Transverse colon (tissue), 4 donors: Measurements from ENCODE around the gene CDH12. TPM values are rescaled to one million over a fixed set of nuclear protein-coding genes. Genes with fewer than 3 reads are reported as not detected.

Experiments
- DNase-seq: peaks from one replicate; pipeline ENCODE4 v3.0.0-alpha.2; 2019
- H3K27ac ChIP-seq, 4 donors: fragments of 200-600 bp; sonication (generic); 2 replicates each; pipeline ENCODE4 v1.5.1; 2016 to 2018; ENCODE audit warnings: inconsistent platforms in 4 of 4
- H3K27me3 ChIP-seq: fragments of 200-600 bp; sonication (generic); 2 replicates; pipeline ENCODE4 v1.5.1; 2017; ENCODE audit warnings: inconsistent platforms
- H3K36me3 ChIP-seq, 4 donors: fragments of 200-600 bp; sonication (generic); 2 replicates each; pipeline ENCODE4 v1.5.1; 2017 to 2019; ENCODE audit warnings: inconsistent platforms in 4 of 4
- H3K4me1 ChIP-seq, 4 donors: fragments of 200-600 bp; sonication (generic); 2 replicates each; pipeline ENCODE4 v1.5.1; 2017 to 2020; ENCODE audit warnings: inconsistent platforms in 4 of 4
- H3K4me3 ChIP-seq, 4 donors: fragments of 200-600 bp; sonication (generic); 1 replicate in 1 of 4; 2 replicates in 3 of 4; pipeline versions ENCODE4 v1.5.1 to v1.6.1; 2017 to 2019; ENCODE audit warnings: inconsistent platforms in 4 of 4
- H3K9me3 ChIP-seq, 2 donors: fragments of 200-600 bp; sonication (generic); 2 replicates each; pipeline ENCODE4 v1.5.1; 2017 to 2019; ENCODE audit warnings: inconsistent platforms in 2 of 2
- EP300 ChIP-seq: sonication (generic); formaldehyde crosslinking; IDR thresholded peaks from one replicate; pipeline ENCODE4 v1.6.1; 2017; ENCODE audit warnings: antibody characterized with exemption, low read depth
- POLR2A ChIP-seq: fragments of 450-650 bp; IDR thresholded peaks from one replicate; pipeline ENCODE4 v1.6.1; 2016; ENCODE audit warnings: antibody characterized with exemption, mild to moderate bottlenecking, moderate library complexity
- POLR2AphosphoS5 ChIP-seq, 3 donors: sonication (generic); formaldehyde crosslinking; IDR thresholded peaks; one replicate each; pipeline ENCODE4 v1.6.1; 2016; ENCODE audit warnings: antibody characterized with exemption in 3 of 3
- WGBS, 2 donors: methylation state at CpG; one replicate each; pipeline ENCODE4 v1.1.5; 2018; ENCODE audit warnings: low coverage in 1 of 2; 5-methylcytosine and 5-hydroxymethylcytosine counted together
- in situ Hi-C, 4 donors: fragments of 200-750 bp; cut with MboI; loops; one replicate each; pipeline versions ENCODE4 v1.15.0 to v1.15.1; 2017; ENCODE audit warnings: low sequenced_read_pairs in 3 of 4, low pct_ligation_motif_present in 1 of 4, low pct_unique_long_range_greater_than_20kb in 1 of 4
- intact Hi-C: fragments of 100-400 bp; cut with DNase I; formaldehyde crosslinking; loops from one replicate; pipeline ENCODE4 v1.15.1; 2023; ENCODE audit warnings: low total_unique reads
- total RNA-seq, 4 donors: library from RNA; depleted of rRNA; stranded (reverse); fragments of >200 nt; gene quantifications; one replicate each; pipeline ENCODE4 v1.1.0, GENCODE V29; 2016
- TF ChIP-seq, protein P1 (sequence below), 5 experiments: fragments of 200-600 bp in 3 of 5; fragments of 450-650 bp in 2 of 5; sonication (generic) in 3 of 5; IDR thresholded peaks; 1 replicate in 2 of 5; 2 replicates in 3 of 5; pipeline ENCODE4 v1.5.1; 2016 to 2017; ENCODE audit warnings: antibody characterized with exemption in 5 of 5, inconsistent platforms in 3 of 5, mild to moderate bottlenecking in 2 of 5, moderate library complexity in 1 of 5

Gene CDH12
- total RNA-seq, 4 donors from 2014 or later: 0.14 TPM; not detected in 3

DNA sequence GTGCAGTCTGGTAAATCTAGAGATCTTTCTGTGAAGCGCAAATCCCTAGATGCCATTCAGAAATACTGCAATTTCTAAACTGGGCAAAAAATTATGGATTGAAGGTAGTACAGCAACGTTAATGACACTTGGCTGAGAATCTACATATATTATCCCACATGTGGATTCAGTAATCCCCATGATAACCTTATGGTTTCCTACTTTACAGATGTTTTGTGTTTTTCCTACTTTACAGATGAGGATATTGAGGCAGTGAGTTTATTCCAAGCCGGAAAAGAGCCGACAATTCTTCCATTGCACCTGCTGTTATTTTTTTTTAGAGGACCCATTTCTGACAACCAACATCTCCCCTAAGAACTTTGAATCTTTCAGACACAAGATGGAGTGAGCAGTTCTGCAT lies 796.5 kb downstream of the CDH12 start:
- intact Hi-C loops: no loop called here

DNA sequence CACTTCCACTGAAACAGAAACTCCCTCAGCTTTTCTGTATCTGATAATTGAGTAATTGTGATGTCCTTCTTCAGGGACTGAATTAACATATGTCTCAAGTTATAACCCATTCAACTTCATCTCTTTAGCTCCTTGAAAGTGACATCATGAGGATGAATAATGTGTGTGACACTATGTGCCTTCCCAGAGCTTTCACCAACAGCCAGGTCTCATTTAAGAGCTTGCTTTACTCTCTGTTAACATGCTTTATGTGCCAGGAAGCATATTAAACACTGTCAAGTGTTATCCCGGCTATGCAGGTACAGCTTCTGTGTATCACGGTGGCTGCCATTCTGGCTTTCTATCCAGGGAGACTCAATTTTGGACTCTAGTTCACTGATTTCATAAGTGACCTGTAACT lies 799.9 kb downstream of the CDH12 start:
- no peak for TF ChIP-seq EP300
- TF ChIP-seq, protein P1, sequence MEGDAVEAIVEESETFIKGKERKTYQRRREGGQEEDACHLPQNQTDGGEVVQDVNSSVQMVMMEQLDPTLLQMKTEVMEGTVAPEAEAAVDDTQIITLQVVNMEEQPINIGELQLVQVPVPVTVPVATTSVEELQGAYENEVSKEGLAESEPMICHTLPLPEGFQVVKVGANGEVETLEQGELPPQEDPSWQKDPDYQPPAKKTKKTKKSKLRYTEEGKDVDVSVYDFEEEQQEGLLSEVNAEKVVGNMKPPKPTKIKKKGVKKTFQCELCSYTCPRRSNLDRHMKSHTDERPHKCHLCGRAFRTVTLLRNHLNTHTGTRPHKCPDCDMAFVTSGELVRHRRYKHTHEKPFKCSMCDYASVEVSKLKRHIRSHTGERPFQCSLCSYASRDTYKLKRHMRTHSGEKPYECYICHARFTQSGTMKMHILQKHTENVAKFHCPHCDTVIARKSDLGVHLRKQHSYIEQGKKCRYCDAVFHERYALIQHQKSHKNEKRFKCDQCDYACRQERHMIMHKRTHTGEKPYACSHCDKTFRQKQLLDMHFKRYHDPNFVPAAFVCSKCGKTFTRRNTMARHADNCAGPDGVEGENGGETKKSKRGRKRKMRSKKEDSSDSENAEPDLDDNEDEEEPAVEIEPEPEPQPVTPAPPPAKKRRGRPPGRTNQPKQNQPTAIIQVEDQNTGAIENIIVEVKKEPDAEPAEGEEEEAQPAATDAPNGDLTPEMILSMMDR (IDR thresholded peaks at IDR 0.05): no peak
- no peak for TF ChIP-seq POLR2AphosphoS5 (IDR thresholded peaks at IDR 0.05)
- TF ChIP-seq POLR2A: no peak
- Histone ChIP-seq H3K36me3 (no peaks in the 10 kb centered on the region), H3K4me1 (no peaks in the 10 kb centered on the region), H3K9me3 (no peaks in the 10 kb centered on the region), H3K27me3 (no peaks in the 10 kb centered on the region), H3K27ac (no peak overlapping the region), H3K4me3 (no peak overlapping the region)
- in situ Hi-C loops: no loop called here
- 55% methylated on average over 2 of the region's 2 CpGs; no CpG with 5 or more reads in 1 of the 2 donors for WGBS, 2 donors
- intact Hi-C loops: no loop called here
- DNase-seq: no peak

More for the DNA sequence above, 796.5 kb downstream of the CDH12 start:
- DNase-seq: no peak
- TF ChIP-seq POLR2A (no peak), POLR2AphosphoS5 (IDR thresholded peaks at IDR 0.05) (no peak), EP300 (no peak)
- TF ChIP-seq, protein P1 (IDR thresholded peaks at IDR 0.05): no peak
- in situ Hi-C loops: no loop called here
- no peaks in the 10 kb centered on the region for H3K36me3 ChIP-seq
- no peaks in the 10 kb centered on the region for H3K4me1 ChIP-seq
- 77 to 85% methylated on average over 4 of the region's 4 CpGs for WGBS, 2 donors
- H3K27me3 ChIP-seq: no peaks in the 10 kb centered on the region
- H3K9me3 ChIP-seq: no peaks in the 10 kb centered on the region
- H3K27ac ChIP-seq: no peak overlapping the region
- no peak overlapping the region for H3K4me3 ChIP-seq

DNA sequence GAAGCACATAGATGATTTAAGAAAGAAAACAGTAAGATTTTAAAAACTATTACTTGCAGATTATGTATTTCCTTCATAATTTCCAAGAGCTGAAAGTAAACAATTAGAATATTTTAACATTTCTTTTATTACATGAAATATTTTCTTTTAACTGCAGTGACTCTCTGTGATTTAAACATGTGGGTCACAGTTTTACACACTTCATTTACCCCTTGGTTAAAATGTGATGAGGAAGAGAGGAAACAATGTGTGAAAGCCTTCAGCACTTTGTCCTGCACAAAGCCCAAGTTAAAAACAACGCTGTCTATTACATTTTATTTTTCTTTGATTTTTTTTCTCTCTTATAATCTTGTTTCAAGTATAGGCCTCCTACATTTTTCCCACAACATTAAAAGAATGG lies 801.3 kb downstream of the CDH12 start:
- intact Hi-C loops: no loop called here
- Histone ChIP-seq H3K36me3 (no peaks in the 10 kb centered on the region), H3K4me3 (no peak overlapping the region), H3K9me3 (no peaks in the 10 kb centered on the region), H3K27me3 (no peaks in the 10 kb centered on the region), H3K27ac (no peak overlapping the region), H3K4me1 (no peaks in the 10 kb centered on the region)
- in situ Hi-C loops: no loop called here
- no peak for DNase-seq
- TF ChIP-seq POLR2AphosphoS5 (IDR thresholded peaks at IDR 0.05): no peak
- TF ChIP-seq, protein P1 (IDR thresholded peaks at IDR 0.05): no peak
- TF ChIP-seq EP300: no peak
- no peak for TF ChIP-seq POLR2A
- 64 to 79% methylated on average over 1 of the region's 1 CpG for WGBS, 2 donors

DNA sequence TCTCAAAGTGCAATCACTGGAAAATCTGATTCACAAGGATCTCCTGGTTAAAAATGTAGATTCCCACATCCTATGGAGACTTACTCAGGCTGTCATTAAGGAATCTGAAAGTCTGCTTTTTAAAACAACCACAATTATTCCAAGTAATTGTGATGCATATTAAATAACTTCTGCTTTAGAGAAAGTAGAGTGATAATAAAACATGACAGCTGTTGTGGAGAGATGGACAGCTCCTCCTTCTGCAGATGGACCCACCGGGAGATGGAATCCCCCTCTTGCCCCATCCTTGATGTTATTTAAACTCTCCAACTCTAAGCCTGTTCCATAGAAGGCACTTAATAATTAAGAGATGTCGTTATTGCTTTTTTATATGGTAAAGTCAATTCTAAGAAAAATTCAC lies 802.2 kb downstream of the CDH12 start:
- 69 to 70% methylated on average over 2 of the region's 2 CpGs for WGBS, 2 donors
- in situ Hi-C loops (no loop called here), intact Hi-C loops (no loop called here)
- TF ChIP-seq POLR2A (no peak), POLR2AphosphoS5 (IDR thresholded peaks at IDR 0.05) (no peak), EP300 (no peak)
- TF ChIP-seq, protein P1 (IDR thresholded peaks at IDR 0.05): no peak
- no peaks in the 10 kb centered on the region for H3K36me3 ChIP-seq
- H3K27me3 ChIP-seq: no peaks in the 10 kb centered on the region
- no peak overlapping the region for H3K27ac ChIP-seq
- no peak overlapping the region for H3K4me3 ChIP-seq
- no peaks in the 10 kb centered on the region for H3K9me3 ChIP-seq
- no peaks in the 10 kb centered on the region for H3K4me1 ChIP-seq
- DNase-seq: no peak
